A172 (cell line): ENCODE results near the gene ZSCAN10. TPM values are rescaled to one million over a fixed set of nuclear protein-coding genes. Genes with fewer than 3 reads are reported as not detected.
A peak's percentile ranks its signal among the peaks of the same experiment; 100 is the strongest.

ENCODE experiments used
- DNase-seq: peaks from one replicate; pipeline ENCODE4 v3.0.0-alpha.2; 2015; ENCODE audit warnings: low spot score
- total RNA-seq: library from RNA; depleted of rRNA; stranded (reverse); fragments of >200 nt; shearing (Covaris generic); gene quantifications from 2 replicates; pipeline ENCODE4 v1.2.3, GENCODE V29; 2014

ZSCAN10 gene
- total RNA-seq, 1 experiment from 2014 or later: not detected

GRCh38 chr16:3112058-3112880 lies 13.2 kb upstream of the ZSCAN10 start, which contains the start of gene ZNF205:
Gene ZNF205, plus strand, starts transcription at chr16:3112586. Its CDS starts 845 bp downstream, at chr16:3113431.
- peak; percentile 80 for DNase-seq

DNA sequence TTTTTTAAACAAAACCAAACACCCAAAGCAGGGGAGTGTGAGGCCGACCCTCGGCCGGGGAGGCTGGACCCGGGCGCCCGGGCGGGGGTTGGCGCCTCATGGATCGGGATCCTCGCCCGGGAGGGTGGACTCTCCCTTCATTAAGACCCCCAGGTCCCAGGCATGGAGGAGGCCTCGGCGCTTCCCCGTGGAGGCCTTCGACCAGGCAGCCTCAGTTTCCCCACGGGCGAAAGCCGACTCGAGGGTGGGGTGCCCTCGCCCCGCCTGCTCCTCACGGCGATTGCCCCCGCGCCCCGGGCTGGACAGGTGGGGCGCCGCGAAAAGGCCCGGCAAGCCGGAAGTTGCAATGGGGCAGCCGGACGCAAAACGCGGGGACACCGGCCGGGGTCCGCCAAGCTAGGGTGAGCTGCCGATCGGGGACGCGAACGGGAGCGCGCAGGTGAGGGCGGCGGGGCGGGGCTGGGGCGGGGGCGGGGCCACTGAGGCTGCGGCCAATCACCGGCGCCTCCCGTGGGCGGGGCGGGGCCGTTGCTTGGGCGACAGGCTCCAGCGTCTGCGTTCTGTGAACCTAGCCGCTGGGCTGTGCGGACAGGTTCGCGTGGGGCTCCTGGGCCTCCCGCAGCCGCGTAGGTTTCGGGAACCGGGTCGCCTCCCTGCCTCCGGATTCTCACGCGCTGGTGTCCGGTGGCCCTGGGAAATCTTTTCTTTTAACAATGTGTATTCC lies 7.3 kb upstream of the ZSCAN10 start:
- DNase-seq: peak; percentile 75

DNA sequence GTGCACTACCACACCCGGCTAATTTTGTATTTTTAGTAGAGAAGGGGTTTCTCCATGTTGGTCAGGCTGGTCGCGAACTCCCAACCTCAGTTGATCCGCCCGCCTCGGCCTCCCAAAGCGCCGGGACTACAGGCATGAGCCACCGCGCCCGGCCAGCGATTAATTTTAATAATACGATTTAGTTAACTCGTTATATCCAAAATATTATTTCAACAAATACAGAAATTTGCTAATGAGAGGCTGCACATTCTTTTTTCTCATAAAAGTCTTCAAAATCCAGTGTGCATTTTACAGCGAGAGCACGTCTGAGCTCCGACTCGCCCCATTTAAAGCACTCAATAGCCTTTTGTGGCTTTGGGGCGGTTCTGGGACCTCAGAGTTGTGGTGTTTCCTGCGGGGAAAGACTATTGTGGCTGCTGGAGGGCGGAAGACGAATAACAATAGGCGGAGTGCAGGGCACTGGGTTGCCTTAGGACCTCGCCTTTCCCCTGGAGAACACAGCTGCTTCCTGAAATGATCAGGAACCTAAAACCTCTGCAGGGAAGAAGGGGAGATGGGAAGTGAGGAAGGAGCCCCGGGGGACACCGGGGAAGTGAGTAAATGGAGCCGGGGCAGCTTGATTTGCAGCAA lies 2.9 kb upstream of the ZSCAN10 start:
- DNase-seq: no peak

- peak; percentile 20 for DNase-seq
Measured at GRCh38 chr16:3101018-3101840, 2.1 kb upstream of the ZSCAN10 start.

GRCh38 chr16:3099732-3100499 lies 822 bp upstream of the ZSCAN10 start:
- DNase-seq: peak; percentile 66

- DNase-seq: no peak
Measured at GRCh38 chr16:3099395-3099731, 269 bp upstream of the ZSCAN10 start.

- DNase-seq: no peak
Measured at GRCh38 chr16:3097266-3097665, 1.8 kb downstream of the ZSCAN10 start.

GRCh38 chr16:3096362-3096761 lies 2.7 kb downstream of the ZSCAN10 start:
- no peak for DNase-seq

DNA sequence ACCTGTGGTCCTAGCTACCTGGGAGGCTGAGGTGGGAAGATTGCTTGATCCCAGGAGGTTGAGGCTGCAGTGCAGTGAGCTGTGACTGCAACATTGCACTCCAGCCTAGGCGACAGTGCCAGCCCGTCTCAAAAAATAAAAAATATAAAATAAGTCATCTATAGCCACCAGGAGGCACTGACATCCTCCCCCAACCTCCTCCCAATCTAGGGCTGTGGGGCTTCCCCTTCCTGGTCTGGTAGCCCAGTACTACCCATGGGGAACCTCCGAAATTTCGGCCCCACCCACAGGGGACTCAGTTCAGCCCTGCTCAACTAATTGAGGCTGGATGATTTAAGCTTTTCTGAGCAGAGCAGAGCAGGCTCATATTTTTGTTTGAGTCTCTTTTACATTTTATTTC lies 3.2 kb downstream of the ZSCAN10 start:
- peak; percentile 23 for DNase-seq

DNA sequence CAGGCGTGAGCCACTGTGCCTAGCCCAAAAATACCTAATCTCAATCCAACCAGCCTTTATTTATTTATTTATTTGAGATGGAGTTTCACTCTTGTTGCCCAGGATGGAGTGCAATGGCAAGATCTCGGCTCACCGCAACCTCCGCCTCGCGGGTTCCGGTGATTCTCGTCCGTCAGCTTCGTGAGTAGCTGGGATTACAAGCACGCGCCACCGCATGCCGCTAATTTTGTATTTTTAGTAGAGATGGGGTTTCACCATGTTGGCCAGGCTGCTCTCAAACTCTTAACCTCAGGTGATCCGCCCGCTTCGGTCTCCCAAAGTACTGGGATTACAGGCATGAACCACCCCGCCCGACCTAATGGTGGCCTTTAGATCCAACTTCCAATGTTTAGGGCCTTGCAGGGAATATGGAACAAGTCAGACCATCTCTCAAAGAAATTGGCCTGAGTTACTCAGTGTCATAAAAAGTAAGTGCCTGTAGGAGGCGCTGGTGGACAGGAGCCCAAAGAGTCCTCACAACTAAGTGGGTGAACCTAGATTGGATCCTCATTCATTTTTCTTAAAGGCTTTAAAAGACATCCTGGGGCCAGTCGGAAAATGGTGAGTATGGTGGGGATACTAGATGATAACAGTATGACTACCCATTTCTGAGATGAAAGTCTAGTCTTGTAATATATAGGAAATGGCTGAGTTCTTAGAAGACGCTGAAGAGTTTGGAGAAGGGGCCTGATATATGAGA lies 4.6 kb downstream of the ZSCAN10 start:
- DNase-seq: peak; percentile 39

- no peak for DNase-seq
Measured at GRCh38 chr16:3092501-3092941, 6.6 kb downstream of the ZSCAN10 start.

DNA sequence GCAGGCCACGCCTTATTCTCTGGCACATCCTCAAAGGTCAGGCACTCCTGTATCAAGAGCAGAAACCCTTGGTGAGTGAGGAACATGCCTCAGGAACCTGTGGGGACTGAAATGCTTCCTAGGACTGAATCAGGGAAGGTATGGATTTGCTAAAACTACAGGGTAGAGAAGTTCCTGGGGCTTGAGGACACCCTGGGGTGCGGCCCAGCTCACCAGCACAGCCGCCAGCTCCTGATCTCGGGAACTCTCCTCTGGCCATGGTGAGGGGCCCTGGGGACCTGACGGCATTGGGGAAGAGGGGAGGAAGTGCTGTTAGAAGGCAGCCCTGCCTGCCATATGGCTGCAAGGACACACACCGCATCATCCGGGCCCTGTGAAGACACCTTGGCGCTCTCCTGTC lies 7.5 kb downstream of the ZSCAN10 start:
- DNase-seq: no peak

DNA sequence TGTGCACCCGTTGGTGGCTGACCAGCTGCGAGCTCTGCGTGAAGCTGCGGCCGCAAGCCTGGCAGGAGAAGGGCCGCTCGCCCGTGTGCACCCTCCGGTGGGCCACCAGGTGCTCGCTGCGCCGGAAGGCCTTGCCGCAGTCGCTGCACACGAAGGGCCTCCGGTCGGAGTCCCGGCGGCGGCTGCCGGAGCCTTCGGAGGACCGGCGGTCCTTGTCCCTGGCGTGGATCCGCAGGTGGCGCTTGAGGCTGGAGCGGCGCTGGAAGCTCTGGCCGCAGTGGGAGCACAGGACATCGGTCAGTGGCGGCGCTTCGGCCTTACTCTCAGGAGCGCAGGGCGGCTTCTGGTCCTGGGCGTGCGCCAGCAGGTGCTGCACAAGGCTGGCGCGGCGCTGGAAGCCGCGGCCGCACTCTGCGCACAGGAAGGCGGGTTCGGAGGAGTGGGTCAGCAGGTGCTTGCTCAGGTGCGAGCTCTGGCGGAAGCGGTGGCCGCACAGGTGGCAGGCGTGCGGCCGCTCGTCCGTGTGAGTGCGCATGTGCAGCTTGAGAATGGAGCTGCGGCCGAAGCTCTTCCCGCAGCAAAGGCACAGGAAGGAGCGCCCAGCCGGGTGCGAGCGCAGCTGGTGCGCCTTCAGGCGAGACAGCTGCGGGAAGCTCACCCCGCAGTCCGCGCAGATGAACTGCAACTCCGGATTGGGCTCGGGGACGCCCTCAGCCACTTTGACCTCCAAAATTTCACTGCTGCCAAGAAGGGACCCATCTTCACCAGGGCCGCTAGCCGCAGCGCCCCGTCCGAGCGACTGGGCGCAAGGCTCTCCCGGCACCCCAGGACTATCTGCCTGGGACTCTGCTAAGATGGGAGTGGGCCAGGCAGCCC lies 9.1 kb downstream of the ZSCAN10 start:
- no peak for DNase-seq

DNA sequence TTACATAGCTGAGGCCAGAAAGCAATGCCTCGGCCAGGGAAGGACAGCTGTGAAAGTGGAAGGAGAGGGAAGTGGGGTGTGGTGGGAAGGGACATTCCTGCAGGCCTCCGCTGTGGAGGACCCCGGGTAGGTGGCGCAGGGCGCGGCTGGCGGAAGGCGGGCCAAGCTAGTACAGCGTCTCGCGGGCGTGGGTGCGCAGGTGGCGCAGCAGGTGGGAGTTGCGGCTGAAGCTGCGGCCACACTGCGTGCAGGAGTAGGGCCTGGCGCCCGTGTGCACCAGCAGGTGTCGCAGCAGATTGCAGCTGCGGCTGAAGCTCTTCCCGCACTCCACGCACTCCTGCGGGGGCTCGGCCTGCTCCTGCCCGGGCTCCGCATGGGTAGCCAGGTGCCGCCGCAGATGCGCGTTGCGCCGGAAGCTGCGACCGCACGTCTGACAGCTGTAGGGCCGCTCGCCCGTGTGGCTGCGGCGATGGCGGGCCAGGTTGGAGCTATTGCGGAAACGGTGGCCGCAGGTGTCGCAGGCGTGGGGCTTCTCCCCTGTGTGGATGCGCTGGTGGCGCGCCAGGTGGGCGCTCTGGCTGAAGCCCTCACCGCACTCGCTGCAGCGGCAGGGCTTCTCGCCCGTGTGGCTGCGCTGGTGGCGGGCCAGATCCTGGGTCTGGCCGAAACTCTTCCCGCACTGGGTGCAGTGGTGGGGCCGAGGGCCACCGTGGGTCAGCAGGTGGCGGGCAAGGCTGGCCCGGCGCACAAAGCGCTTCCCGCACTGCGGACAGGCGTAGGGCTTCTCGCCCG lies 10.0 kb downstream of the ZSCAN10 start:
- no peak for DNase-seq

- DNase-seq: no peak
Measured at GRCh38 chr16:3088450-3088849, 10.6 kb downstream of the ZSCAN10 start.

DNA sequence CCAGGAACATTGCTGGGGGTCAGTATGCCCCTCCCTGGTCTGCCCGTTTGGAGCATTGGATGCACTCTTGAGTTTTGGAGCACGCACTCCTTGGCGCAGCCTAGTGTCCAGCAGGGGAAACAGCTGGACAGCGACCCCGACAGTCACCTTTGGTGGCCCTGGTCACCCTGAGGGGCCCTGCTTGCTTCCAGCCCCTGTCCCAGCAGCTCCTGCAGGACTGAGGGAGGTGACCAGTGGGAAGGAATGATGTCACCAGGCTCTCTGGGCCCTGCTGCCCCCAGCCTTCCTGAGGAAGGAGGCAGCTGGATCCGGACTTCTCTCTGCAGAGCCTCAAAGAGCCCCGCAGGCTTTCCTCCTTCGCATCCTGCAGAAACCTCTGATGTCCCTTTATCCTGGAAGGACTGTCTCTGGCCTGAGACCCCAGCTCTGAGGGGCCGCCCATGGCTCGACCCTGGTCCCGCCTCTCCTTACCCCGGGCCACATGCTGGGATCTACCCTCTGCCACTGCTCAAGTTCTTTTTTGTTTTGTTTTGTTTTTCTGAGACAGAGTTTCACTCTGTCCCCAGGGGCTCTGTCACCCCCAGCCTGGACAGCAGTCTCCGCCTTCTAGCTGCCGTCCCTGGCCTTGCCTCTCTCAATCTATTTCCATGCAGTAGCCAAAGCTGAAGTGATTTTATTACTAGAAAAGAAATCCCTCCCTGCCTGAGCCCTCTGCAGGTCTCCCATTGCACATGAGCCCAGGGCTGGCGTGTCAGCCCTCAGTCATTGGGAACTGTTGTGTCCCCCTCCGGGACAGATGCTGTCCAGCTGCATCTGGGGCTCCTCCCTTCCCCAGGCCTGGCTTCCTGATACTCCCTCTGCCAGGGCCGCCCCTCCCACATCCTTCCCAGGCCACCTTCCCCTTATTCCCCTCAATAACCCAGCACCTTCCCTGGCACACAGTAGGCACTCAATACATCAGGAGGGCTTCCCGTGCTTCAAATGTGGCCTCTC lies 11.6 kb downstream of the ZSCAN10 start:
- DNase-seq: no peak

- no peak for DNase-seq
Measured at GRCh38 chr16:3086596-3087242, 12.4 kb downstream of the ZSCAN10 start.
